ENCODE data around the gene ZNF442.
"Not testable (repeated sequence)": the region's sequence is repeated elsewhere in the genome, so short reads cannot be mapped to it uniquely, and the experiment has no call there.

- TF ChIP-seq CTCF, POLR2A, EP300 (IDR thresholded peaks at IDR 0.05): not testable (repeated sequence)
Observed at GRCh38 chr19:12362236-12362635, 3.2 kb downstream of the ZNF442 start.
